ENCODE results near the gene CTNNA1. TPM values are rescaled to one million over a fixed set of nuclear protein-coding genes. Genes with fewer than 3 reads are reported as not detected.

The CTNNA1 gene
- total RNA-seq, 3 donors from 2014 or later, result 347 to 457 (median 380) TPM

DNA sequence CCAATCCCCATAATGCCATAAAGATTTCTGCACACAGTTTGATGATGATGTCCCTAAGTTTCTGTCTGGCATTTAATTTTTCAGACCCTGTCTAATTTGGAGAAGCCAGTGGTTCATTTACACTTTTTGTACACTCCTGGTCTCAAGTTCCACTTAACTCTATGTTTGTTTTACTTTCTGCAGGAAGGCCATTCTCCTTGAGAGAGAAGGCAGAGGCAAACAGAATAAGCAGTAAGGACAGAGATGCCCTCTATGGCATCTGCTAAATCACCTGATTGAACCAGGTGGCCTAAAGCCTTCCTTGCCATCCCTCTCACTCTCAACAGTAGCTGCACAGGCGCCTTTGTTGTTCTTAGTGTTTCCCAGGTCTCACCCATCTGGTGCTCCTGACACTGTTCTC, 208.0 kb downstream of the CTNNA1 start:
- TF ChIP-seq, protein P1, sequence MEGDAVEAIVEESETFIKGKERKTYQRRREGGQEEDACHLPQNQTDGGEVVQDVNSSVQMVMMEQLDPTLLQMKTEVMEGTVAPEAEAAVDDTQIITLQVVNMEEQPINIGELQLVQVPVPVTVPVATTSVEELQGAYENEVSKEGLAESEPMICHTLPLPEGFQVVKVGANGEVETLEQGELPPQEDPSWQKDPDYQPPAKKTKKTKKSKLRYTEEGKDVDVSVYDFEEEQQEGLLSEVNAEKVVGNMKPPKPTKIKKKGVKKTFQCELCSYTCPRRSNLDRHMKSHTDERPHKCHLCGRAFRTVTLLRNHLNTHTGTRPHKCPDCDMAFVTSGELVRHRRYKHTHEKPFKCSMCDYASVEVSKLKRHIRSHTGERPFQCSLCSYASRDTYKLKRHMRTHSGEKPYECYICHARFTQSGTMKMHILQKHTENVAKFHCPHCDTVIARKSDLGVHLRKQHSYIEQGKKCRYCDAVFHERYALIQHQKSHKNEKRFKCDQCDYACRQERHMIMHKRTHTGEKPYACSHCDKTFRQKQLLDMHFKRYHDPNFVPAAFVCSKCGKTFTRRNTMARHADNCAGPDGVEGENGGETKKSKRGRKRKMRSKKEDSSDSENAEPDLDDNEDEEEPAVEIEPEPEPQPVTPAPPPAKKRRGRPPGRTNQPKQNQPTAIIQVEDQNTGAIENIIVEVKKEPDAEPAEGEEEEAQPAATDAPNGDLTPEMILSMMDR (IDR thresholded peaks at IDR 0.05), result no peak
- intact Hi-C loops (cut with DNase I, micrococcal nuclease), result no loop called here
- H3K4me3 ChIP-seq, result no peak overlapping the region
- no peaks in the 10 kb centered on the region for H3K36me3 ChIP-seq (ENCODE audit: low read depth)
- H3K9me3 ChIP-seq, result no peaks in the 10 kb centered on the region
- ATAC-seq (no peak), DNase-seq (no peak)
- H3K4me1 ChIP-seq (ENCODE audit: low read depth), result peaks cover 6% of the 10 kb centered on the region

DNA sequence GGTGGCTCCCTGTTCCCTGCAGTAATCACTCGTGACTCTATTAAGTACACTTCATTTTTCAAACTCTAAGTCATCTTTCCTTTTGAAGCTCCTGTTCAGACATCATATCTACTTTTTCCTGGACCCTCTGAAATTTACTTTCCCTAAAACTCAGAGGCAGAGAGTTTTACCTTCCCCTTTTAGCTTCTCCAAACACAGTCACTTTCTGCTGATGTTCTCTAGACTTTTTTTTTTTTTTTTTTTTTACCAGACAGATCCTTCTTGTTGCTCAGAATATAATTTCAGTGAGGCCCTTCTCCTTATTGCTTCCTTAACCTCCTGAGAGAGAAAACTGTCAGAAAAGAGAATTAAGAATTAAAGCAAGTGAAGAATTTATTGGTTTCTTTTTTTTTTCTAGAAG, 208.5 kb downstream of the CTNNA1 start:
- Histone ChIP-seq H3K4me3 (no peak overlapping the region), H3K4me1 (ENCODE audit: low read depth) (peaks cover 6% of the 10 kb centered on the region), H3K9me3 (no peaks in the 10 kb centered on the region), H3K36me3 (ENCODE audit: low read depth) (no peaks in the 10 kb centered on the region)
- intact Hi-C loops (cut with DNase I, micrococcal nuclease), result no loop called here
- TF ChIP-seq, protein P1 (IDR thresholded peaks at IDR 0.05), result no peak
- no peak for ATAC-seq
- no peak for DNase-seq

DNA sequence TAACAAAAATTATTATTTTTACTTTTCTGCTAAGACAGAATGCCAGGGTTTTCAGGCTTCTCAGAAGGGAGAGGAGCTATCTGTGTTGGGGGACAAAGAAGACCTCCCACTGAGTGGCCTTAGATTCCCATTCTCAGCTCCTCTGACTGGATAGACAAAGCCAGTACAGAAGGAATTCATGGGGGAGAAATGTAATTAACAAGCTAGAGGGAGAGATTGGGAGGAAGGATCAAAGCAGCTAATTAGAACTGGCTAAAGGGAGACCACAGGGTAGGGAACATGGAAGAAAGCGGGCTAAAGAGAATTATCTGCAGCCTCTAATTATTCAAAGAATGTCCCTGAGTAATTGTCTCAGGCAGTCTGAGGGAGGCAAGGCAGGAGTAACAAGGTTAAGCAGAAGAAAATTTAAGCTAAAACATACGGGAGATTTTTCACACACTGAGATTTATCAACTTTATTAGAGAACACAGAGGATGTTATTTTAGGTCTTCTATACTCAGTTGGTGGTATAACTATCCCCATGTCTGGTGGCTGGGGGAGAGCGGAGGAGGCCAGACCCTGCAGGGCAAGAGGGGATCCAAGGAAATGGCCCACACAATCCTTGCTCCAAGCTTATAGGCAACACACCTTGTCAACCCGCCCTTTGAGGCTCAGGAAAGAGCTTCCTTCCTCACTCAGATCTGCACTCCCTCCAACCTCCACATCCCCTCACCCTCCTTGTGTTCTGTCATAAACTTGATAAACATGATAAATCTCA, 209.6 kb downstream of the CTNNA1 start:
- ATAC-seq (no peak), DNase-seq (no peak)
- Histone ChIP-seq H3K4me3 (no peak overlapping the region), H3K9me3 (no peaks in the 10 kb centered on the region), H3K36me3 (ENCODE audit: low read depth) (no peaks in the 10 kb centered on the region), H3K4me1 (ENCODE audit: low read depth) (peaks cover 13% of the 10 kb centered on the region)
- TF ChIP-seq, protein P1 (IDR thresholded peaks at IDR 0.05), result no peak
- intact Hi-C loops (cut with DNase I, micrococcal nuclease), result no loop called here

DNA sequence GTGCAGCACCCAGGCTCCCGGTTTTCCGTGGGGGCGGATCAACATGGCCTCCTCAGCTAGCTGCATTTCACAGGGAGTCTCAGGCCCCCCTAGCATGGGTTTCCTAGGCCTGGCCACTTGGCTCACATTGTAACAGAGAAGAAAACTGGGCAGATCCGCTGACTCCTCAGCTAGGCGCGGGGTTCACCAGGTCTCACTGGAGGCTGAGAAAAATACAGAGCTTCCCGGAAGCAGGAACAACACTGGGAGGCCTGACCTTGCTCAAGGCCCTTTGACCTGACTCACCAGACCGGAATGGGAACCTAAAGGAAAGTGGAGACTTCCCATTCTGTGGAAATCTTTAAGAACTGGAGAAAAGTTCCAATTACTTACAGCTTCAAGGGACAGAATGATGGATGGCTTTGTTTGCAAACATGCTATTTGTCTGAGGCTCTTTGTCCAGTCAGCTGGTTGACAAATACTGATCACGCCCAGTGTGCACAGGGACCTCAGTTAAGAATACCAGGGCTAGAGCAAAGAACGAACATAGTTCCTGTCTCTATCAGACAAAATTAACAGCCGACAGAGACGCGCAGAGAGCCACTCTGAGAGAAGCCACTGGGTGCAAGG, 210.6 kb downstream of the CTNNA1 start:
- Histone ChIP-seq H3K9me3 (no peaks in the 10 kb centered on the region), H3K4me1 (ENCODE audit: low read depth) (peaks cover 13% of the 10 kb centered on the region), H3K36me3 (ENCODE audit: low read depth) (no peaks in the 10 kb centered on the region), H3K4me3 (no peak overlapping the region)
- intact Hi-C loops (cut with DNase I, micrococcal nuclease), result no loop called here
- TF ChIP-seq, protein P1 (IDR thresholded peaks at IDR 0.05), result no peak
- no peak for ATAC-seq
- no peak for DNase-seq

DNA sequence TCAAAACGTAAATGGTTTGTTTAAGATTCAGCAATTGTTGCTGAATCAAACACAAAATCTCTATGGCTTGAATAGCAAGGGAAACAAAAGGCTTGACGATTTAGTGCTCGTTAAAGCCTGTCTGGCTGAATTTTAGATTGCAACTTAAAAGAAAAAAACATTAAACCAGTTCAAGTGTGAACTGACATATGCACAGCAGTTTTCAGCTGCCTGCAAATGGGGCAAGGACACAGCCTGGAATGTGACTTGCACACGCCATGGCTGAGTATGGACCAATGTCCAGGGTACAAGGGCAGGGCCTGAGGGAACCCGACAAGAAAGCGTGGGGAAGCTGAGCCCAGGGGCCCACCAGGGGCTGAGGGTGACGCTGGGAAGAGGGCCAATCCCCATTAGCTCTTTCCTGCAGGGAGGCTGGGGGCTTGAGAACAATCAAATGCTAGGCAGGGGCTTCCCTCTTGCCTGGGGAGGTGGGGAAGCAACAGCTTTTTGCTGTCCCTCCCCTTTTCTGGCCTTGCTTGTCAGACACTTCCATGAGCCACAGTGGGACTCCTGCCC, 211.5 kb downstream of the CTNNA1 start:
- no peaks in the 10 kb centered on the region for H3K9me3 ChIP-seq
- no peaks in the 10 kb centered on the region for H3K36me3 ChIP-seq (ENCODE audit: low read depth)
- intact Hi-C loops (cut with DNase I, micrococcal nuclease), result no loop called here
- no peak overlapping the region for H3K4me3 ChIP-seq
- TF ChIP-seq, protein P1 (IDR thresholded peaks at IDR 0.05), result no peak
- H3K4me1 ChIP-seq (ENCODE audit: low read depth), result peaks cover 13% of the 10 kb centered on the region
- no peak for DNase-seq
- no peak for ATAC-seq

Data from mucosa of descending colon (tissue), 3 donors.